ENCODE data around the gene TRIM42.

TRIM42 gene

DNA sequence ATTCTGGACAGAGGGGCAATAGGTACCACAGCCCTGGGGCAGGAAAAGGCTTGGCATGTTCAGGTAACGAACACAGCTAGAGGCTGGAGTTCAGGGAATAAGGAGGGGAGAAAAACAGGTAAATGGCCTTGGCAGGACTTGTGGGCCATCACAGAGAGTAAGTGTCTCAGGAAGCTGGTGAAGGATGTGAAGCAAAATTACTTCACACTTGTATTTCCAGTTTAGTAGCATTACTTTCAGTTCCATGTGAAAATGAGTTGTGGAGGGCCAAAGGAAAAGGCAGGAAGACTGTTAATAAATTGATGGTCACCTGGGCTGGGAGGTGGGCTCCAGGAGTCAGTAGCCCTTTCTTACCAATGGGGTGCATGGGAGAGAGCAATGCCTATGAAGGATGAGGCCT lies 25.6 kb downstream of the TRIM42 start:
- no peak for TF ChIP-seq ZFP30 (CRISPR knock-in tag; IDR thresholded peaks at IDR 0.05)
- no peak for TF ChIP-seq ZNF70 (CRISPR knock-in tag; IDR thresholded peaks at IDR 0.05)
- TF ChIP-seq CSDC2 (CRISPR knock-in tag; IDR thresholded peaks at IDR 0.05): no peak
- no peak for TF ChIP-seq ZC3H10 (CRISPR knock-in tag; IDR thresholded peaks at IDR 0.05)
- TF ChIP-seq ZNF8 (CRISPR knock-in tag; IDR thresholded peaks at IDR 0.05): no peak
- no peak for TF ChIP-seq ZNF565 (CRISPR knock-in tag; conservative IDR thresholded peaks at IDR 0.05; ENCODE audit: low read depth)
- no peak for TF ChIP-seq ESRRG (CRISPR knock-in tag; IDR thresholded peaks at IDR 0.05)
- TF ChIP-seq, protein P1, sequence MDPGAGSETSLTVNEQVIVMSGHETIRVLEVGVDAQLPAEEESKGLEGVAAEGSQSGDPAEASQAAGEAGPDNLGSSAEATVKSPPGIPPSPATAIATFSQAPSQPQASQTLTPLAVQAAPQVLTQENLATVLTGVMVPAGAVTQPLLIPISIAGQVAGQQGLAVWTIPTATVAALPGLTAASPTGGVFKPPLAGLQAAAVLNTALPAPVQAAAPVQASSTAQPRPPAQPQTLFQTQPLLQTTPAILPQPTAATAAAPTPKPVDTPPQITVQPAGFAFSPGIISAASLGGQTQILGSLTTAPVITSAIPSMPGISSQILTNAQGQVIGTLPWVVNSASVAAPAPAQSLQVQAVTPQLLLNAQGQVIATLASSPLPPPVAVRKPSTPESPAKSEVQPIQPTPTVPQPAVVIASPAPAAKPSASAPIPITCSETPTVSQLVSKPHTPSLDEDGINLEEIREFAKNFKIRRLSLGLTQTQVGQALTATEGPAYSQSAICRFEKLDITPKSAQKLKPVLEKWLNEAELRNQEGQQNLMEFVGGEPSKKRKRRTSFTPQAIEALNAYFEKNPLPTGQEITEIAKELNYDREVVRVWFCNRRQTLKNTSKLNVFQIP (CRISPR knock-in tag; IDR thresholded peaks at IDR 0.05; ENCODE audit: borderline replicate concordance, low read depth): no peak
- no peak for TF ChIP-seq SNAI2 (CRISPR knock-in tag; IDR thresholded peaks at IDR 0.05)
- TF ChIP-seq ARNTL (CRISPR knock-in tag; IDR thresholded peaks at IDR 0.05; ENCODE audit: borderline replicate concordance, low read depth): no peak
- TF ChIP-seq, protein P2, sequence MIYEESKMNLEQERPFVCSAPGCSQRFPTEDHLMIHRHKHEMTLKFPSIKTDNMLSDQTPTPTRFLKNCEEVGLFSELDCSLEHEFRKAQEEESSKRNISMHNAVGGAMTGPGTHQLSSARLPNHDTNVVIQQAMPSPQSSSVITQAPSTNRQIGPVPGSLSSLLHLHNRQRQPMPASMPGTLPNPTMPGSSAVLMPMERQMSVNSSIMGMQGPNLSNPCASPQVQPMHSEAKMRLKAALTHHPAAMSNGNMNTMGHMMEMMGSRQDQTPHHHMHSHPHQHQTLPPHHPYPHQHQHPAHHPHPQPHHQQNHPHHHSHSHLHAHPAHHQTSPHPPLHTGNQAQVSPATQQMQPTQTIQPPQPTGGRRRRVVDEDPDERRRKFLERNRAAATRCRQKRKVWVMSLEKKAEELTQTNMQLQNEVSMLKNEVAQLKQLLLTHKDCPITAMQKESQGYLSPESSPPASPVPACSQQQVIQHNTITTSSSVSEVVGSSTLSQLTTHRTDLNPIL (CRISPR knock-in tag; IDR thresholded peaks at IDR 0.05; ENCODE audit: low read depth): no peak
- no peak for TF ChIP-seq OSR1 (CRISPR knock-in tag; IDR thresholded peaks at IDR 0.05)
- TF ChIP-seq ISL1 (CRISPR knock-in tag; IDR thresholded peaks at IDR 0.05): no peak
- no peak for TF ChIP-seq TOX (CRISPR knock-in tag; IDR thresholded peaks at IDR 0.05; ENCODE audit: borderline replicate concordance)
- TF ChIP-seq, protein P3, sequence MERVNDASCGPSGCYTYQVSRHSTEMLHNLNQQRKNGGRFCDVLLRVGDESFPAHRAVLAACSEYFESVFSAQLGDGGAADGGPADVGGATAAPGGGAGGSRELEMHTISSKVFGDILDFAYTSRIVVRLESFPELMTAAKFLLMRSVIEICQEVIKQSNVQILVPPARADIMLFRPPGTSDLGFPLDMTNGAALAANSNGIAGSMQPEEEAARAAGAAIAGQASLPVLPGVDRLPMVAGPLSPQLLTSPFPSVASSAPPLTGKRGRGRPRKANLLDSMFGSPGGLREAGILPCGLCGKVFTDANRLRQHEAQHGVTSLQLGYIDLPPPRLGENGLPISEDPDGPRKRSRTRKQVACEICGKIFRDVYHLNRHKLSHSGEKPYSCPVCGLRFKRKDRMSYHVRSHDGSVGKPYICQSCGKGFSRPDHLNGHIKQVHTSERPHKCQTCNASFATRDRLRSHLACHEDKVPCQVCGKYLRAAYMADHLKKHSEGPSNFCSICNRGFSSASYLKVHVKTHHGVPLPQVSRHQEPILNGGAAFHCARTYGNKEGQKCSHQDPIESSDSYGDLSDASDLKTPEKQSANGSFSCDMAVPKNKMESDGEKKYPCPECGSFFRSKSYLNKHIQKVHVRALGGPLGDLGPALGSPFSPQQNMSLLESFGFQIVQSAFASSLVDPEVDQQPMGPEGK (CRISPR knock-in tag; IDR thresholded peaks at IDR 0.05; ENCODE audit: borderline replicate concordance): no peak
- ATAC-seq: no peak

GRCh38 chr3:140704733-140705132 lies 26.9 kb downstream of the TRIM42 start:
- ATAC-seq: no peak
- TF ChIP-seq, protein P4, sequence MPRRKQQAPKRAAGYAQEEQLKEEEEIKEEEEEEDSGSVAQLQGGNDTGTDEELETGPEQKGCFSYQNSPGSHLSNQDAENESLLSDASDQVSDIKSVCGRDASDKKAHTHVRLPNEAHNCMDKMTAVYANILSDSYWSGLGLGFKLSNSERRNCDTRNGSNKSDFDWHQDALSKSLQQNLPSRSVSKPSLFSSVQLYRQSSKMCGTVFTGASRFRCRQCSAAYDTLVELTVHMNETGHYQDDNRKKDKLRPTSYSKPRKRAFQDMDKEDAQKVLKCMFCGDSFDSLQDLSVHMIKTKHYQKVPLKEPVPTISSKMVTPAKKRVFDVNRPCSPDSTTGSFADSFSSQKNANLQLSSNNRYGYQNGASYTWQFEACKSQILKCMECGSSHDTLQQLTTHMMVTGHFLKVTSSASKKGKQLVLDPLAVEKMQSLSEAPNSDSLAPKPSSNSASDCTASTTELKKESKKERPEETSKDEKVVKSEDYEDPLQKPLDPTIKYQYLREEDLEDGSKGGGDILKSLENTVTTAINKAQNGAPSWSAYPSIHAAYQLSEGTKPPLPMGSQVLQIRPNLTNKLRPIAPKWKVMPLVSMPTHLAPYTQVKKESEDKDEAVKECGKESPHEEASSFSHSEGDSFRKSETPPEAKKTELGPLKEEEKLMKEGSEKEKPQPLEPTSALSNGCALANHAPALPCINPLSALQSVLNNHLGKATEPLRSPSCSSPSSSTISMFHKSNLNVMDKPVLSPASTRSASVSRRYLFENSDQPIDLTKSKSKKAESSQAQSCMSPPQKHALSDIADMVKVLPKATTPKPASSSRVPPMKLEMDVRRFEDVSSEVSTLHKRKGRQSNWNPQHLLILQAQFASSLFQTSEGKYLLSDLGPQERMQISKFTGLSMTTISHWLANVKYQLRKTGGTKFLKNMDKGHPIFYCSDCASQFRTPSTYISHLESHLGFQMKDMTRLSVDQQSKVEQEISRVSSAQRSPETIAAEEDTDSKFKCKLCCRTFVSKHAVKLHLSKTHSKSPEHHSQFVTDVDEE (CRISPR knock-in tag; IDR thresholded peaks at IDR 0.05): no peak
- no peak for TF ChIP-seq ESRRG (CRISPR knock-in tag; IDR thresholded peaks at IDR 0.05)
- TF ChIP-seq ZFP30 (CRISPR knock-in tag; IDR thresholded peaks at IDR 0.05): no peak
- TF ChIP-seq, protein P3 (CRISPR knock-in tag; IDR thresholded peaks at IDR 0.05; ENCODE audit: borderline replicate concordance): no peak
- TF ChIP-seq ZC3H10 (CRISPR knock-in tag; IDR thresholded peaks at IDR 0.05): no peak

GRCh38 chr3:140705954-140706353 lies 28.1 kb downstream of the TRIM42 start:
- TF ChIP-seq SNAI2 (CRISPR knock-in tag; IDR thresholded peaks at IDR 0.05): no peak
- TF ChIP-seq ZNF565 (CRISPR knock-in tag; conservative IDR thresholded peaks at IDR 0.05; ENCODE audit: low read depth): no peak
- no peak for TF ChIP-seq ESRRG (CRISPR knock-in tag; IDR thresholded peaks at IDR 0.05)
- ATAC-seq: no peak

- no peak for ATAC-seq
- TF ChIP-seq ZNF70 (CRISPR knock-in tag; IDR thresholded peaks at IDR 0.05) (no peak), ZNF565 (CRISPR knock-in tag; conservative IDR thresholded peaks at IDR 0.05; ENCODE audit: low read depth) (no peak), ARNTL (CRISPR knock-in tag; IDR thresholded peaks at IDR 0.05; ENCODE audit: borderline replicate concordance, low read depth) (no peak), ISL1 (CRISPR knock-in tag; IDR thresholded peaks at IDR 0.05) (no peak), TCF4 (CRISPR knock-in tag; IDR thresholded peaks at IDR 0.05; ENCODE audit: borderline replicate concordance) (no peak), PPARA (CRISPR knock-in tag; IDR thresholded peaks at IDR 0.05; ENCODE audit: borderline replicate concordance) (no peak), ZFP3 (CRISPR knock-in tag; IDR thresholded peaks at IDR 0.05) (no peak), GLIS3 (CRISPR knock-in tag; IDR thresholded peaks at IDR 0.05) (no peak), SNAI2 (CRISPR knock-in tag; IDR thresholded peaks at IDR 0.05) (no peak), ESRRG (CRISPR knock-in tag; IDR thresholded peaks at IDR 0.05) (no peak)
- TF ChIP-seq, protein P2 (CRISPR knock-in tag; IDR thresholded peaks at IDR 0.05; ENCODE audit: low read depth): no peak
- TF ChIP-seq, protein P5, sequence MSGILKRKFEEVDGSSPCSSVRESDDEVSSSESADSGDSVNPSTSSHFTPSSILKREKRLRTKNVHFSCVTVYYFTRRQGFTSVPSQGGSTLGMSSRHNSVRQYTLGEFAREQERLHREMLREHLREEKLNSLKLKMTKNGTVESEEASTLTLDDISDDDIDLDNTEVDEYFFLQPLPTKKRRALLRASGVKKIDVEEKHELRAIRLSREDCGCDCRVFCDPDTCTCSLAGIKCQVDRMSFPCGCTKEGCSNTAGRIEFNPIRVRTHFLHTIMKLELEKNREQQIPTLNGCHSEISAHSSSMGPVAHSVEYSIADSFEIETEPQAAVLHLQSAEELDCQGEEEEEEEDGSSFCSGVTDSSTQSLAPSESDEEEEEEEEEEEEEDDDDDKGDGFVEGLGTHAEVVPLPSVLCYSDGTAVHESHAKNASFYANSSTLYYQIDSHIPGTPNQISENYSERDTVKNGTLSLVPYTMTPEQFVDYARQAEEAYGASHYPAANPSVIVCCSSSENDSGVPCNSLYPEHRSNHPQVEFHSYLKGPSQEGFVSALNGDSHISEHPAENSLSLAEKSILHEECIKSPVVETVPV (CRISPR knock-in tag; IDR thresholded peaks at IDR 0.05): no peak
- TF ChIP-seq, protein P3 (CRISPR knock-in tag; IDR thresholded peaks at IDR 0.05; ENCODE audit: borderline replicate concordance): no peak
Measured at GRCh38 chr3:140706360-140706759, 28.5 kb downstream of the TRIM42 start.

Measured in SK-N-SH treated with all-trans-retinoic acid at 6 μM for 48 hours (cell line).